Karpas-422 (cell line): ENCODE measurements around the gene RALY. TPM values are rescaled to one million over a fixed set of nuclear protein-coding genes. Genes with fewer than 3 reads are reported as not detected.

Source experiments
- DNase-seq: peaks from one replicate; pipeline ENCODE4 v3.0.0-alpha.2; 2015
- H2AFZ ChIP-seq: fragments of 200-600 bp; sonication (generic); 2 replicates; pipeline ENCODE4 v1.6.1; 2014; ENCODE audit warnings: antibody characterized with exemption, low read length, mixed read lengths
- H3K27ac ChIP-seq: fragments of 200-600 bp; sonication (generic); 2 replicates; pipeline ENCODE4 v1.5.1; 2014; ENCODE audit warnings: mild to moderate bottlenecking, low read length, moderate library complexity
- H3K27me3 ChIP-seq: fragments of 200-600 bp; sonication (generic); 2 replicates; pipeline ENCODE4 v1.6.1; 2014; ENCODE audit warnings: low read length, mixed read lengths
- H3K36me3 ChIP-seq: fragments of 200-600 bp; sonication (generic); 2 replicates; pipeline ENCODE4 v1.6.1; 2014; ENCODE audit warnings: low read length, mixed read lengths; ENCODE audit not compliant: insufficient read depth
- H3K4me1 ChIP-seq: fragments of 200-600 bp; sonication (generic); 2 replicates; pipeline ENCODE4 v1.6.1; 2014; ENCODE audit warnings: mild to moderate bottlenecking, low read length, mixed read lengths
- H3K4me2 ChIP-seq: fragments of 200-600 bp; sonication (generic); 2 replicates; pipeline ENCODE4 v1.6.1; 2014; ENCODE audit warnings: low read length, low read depth, mild to moderate bottlenecking; ENCODE audit not compliant: poor library complexity, severe bottlenecking
- H3K4me3 ChIP-seq: fragments of 200-600 bp; sonication (generic); 2 replicates; pipeline ENCODE4 v1.5.1; 2014; ENCODE audit warnings: mild to moderate bottlenecking, antibody characterized with exemption, low read length, mixed read lengths
- H3K79me2 ChIP-seq: fragments of 200-600 bp; sonication (generic); 2 replicates; pipeline ENCODE4 v1.6.1; 2014; ENCODE audit warnings: mild to moderate bottlenecking, low read length, mixed read lengths
- H3K9ac ChIP-seq: fragments of 200-600 bp; sonication (generic); 2 replicates; pipeline ENCODE4 v1.6.0; 2014; ENCODE audit warnings: low read length
- H3K9me2 ChIP-seq: fragments of 200-600 bp; sonication (generic), shearing (Covaris generic); replicated peaks from 2 replicates; pipeline ENCODE4 v1.6.0; 2014; ENCODE audit warnings: mild to moderate bottlenecking, low read length, moderate library complexity; ENCODE audit not compliant: insufficient read depth
- H3K9me3 ChIP-seq: fragments of 300-700, 200-600 bp; sonication (generic); 2 replicates; pipeline ENCODE4 v1.6.1; 2014; ENCODE audit warnings: low read length, mixed read lengths
- H4K20me1 ChIP-seq: fragments of 200-600 bp; sonication (generic); 2 replicates; pipeline ENCODE4 v1.6.1; 2014; ENCODE audit warnings: mild to moderate bottlenecking, antibody characterized with exemption, low read length, low read depth; ENCODE audit not compliant: insufficient read depth
- total RNA-seq: library from RNA; depleted of rRNA; stranded (reverse); fragments of >200 nt; shearing (Covaris generic); gene quantifications from 2 replicates; pipeline ENCODE4 v1.2.3, GENCODE V29; 2014; ENCODE audit warnings: low replicate concordance

The RALY gene
- total RNA-seq, 1 experiment from 2014 or later = 78.8 TPM

GRCh38 chr20:33964441-33964840 lies 29.3 kb upstream of the RALY start:
- Histone ChIP-seq H3K9me3 (no peaks in the 10 kb centered on the region), H3K27me3 (no peaks in the 10 kb centered on the region), H3K4me1 (no peaks in the 10 kb centered on the region), H3K4me2 (no peak overlapping the region), H2AFZ (no peak overlapping the region), H4K20me1 (no peaks in the 10 kb centered on the region), H3K9me2 (no peaks in the 10 kb centered on the region), H3K9ac (no peak overlapping the region), H3K27ac (no peak overlapping the region), H3K36me3 (no peaks in the 10 kb centered on the region), H3K79me2 (no peaks in the 10 kb centered on the region), H3K4me3 (no peak overlapping the region)
- DNase-seq = no peak

GRCh38 chr20:33967126-33967525 lies 26.6 kb upstream of the RALY start:
- Histone ChIP-seq H3K9me3 (no peaks in the 10 kb centered on the region), H3K36me3 (no peaks in the 10 kb centered on the region), H4K20me1 (no peaks in the 10 kb centered on the region), H3K9ac (no peak overlapping the region), H3K27me3 (no peaks in the 10 kb centered on the region), H3K79me2 (no peaks in the 10 kb centered on the region), H3K27ac (no peak overlapping the region), H3K4me1 (no peaks in the 10 kb centered on the region), H2AFZ (no peak overlapping the region), H3K4me2 (no peak overlapping the region), H3K9me2 (no peaks in the 10 kb centered on the region), H3K4me3 (no peak overlapping the region)
- DNase-seq = no peak

DNA sequence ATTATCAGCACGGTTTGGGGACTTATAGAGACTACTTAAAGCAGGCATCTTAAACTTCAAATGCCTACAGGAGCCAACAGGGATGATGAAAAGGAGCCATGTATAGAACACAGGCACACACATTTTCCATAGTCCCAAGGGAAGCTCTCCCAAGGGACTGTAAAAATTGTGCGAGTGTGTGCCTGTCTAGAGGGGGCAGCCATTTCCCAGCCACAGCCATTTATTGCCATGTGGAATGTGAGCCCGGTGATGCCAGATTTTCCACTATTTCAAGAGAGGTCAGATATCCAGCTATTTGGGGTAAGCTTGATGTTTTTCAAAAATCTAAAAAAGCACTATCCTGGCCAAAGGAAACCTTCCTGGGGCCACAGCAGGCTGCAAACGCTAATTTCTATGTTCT lies 24.1 kb upstream of the RALY start:
- no peak overlapping the region for H3K9ac ChIP-seq
- H3K4me1 ChIP-seq = no peaks in the 10 kb centered on the region
- no peaks in the 10 kb centered on the region for H3K27me3 ChIP-seq

DNA sequence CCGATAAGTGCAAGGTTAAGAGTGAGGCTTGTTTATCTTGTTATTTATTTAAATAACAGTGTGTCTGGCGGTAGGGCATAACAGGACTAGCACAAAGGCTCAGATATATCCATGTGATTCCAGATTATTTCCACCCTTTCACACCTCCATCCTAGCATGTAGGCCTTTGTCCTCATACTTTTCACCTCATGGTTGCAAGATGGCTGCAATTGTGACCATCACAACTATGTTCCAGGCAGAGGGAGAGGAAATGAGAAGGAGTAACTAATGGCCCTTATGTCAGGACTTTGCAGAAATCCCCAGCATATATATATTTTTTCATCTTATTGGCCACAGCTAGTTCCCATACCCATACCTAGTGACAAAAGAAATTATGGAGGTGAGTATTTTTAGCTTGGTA lies 23.5 kb upstream of the RALY start:
- DNase-seq = no peak
- Histone ChIP-seq H3K79me2 (no peaks in the 10 kb centered on the region), H3K9me2 (no peaks in the 10 kb centered on the region), H4K20me1 (no peaks in the 10 kb centered on the region), H3K27ac (no peak overlapping the region), H3K4me3 (no peak overlapping the region), H3K27me3 (no peaks in the 10 kb centered on the region), H3K9me3 (no peaks in the 10 kb centered on the region), H3K9ac (no peak overlapping the region), H2AFZ (no peak overlapping the region), H3K36me3 (no peaks in the 10 kb centered on the region), H3K4me1 (no peaks in the 10 kb centered on the region), H3K4me2 (no peak overlapping the region)

More for the DNA sequence above, 24.1 kb upstream of the RALY start:
- Histone ChIP-seq H3K9me2 (no peaks in the 10 kb centered on the region), H3K79me2 (no peaks in the 10 kb centered on the region), H4K20me1 (no peaks in the 10 kb centered on the region), H3K4me2 (no peak overlapping the region), H3K9me3 (no peaks in the 10 kb centered on the region), H3K4me3 (no peak overlapping the region), H3K27ac (no peak overlapping the region), H3K36me3 (no peaks in the 10 kb centered on the region), H2AFZ (no peak overlapping the region)
- DNase-seq = no peak

DNA sequence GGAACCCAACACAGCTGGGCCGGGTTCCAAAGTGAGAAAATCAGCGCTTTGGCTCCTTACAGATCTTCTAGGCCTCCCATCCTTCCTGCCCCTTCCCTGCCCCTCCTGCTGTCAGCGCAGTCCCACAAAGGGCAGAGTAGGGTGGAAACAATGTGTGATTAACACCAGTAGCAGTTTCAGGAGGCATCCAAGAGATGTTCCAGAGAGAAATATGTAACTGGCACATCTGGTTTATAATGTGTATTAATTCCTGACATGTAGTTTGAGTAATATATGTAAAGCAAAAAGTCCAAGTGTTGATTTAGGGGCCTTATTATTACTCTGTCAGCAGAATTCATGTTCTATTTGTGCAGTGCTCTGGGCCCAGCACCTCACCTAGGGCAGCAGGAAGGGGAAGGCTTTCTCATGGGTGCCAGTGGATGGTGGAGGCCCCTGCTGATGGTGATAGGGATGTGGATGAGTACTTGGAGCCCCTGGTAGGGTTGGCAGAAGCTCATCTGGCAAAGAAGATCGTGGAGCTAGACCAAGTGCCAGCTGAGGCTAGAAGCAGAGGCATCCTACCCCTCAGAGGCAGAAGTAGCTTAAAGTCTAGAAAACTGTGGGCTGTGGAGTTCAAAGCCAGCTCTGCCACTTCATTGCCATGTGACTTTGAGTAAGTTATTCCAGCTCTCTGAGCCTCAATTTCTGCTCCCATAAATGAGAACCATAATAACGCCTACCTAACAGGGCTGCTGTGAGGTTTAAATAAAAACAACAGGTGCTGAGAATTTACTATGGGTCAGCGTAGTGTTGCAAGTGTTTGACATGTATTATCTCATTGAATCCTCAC lies 22.4 kb upstream of the RALY start:
- H2AFZ ChIP-seq = no peak overlapping the region

DNA sequence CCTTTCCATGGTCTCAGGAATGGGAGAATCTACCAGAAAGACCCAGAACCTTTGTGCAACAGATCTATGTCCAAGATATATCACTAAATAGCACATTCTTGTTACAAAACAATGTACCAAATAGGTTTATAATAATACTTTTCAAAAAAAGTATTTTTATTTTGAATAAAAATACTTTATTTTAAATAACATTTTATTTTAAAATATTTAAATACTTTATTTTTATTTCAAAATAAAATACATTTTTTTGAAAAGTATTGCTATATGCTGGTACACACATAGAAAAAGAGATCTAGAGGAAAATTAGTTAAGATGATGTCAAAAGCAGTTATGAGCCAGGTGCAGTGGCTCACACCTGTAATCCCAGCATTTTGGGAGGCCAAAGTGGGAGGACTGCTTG lies 16.8 kb upstream of the RALY start:
- no peak overlapping the region for H3K4me3 ChIP-seq
- no peaks in the 10 kb centered on the region for H3K9me3 ChIP-seq
- H3K9ac ChIP-seq = no peak overlapping the region
- H2AFZ ChIP-seq = no peak overlapping the region
- H3K4me2 ChIP-seq = no peak overlapping the region
- H3K27ac ChIP-seq = no peak overlapping the region
- no peaks in the 10 kb centered on the region for H3K79me2 ChIP-seq
- H3K36me3 ChIP-seq = no peaks in the 10 kb centered on the region
- no peaks in the 10 kb centered on the region for H3K4me1 ChIP-seq
- no peaks in the 10 kb centered on the region for H3K27me3 ChIP-seq
- no peaks in the 10 kb centered on the region for H3K9me2 ChIP-seq
- H4K20me1 ChIP-seq = no peaks in the 10 kb centered on the region
- DNase-seq = no peak

More for the DNA sequence above, 22.4 kb upstream of the RALY start:
- Histone ChIP-seq H3K9me2 (no peaks in the 10 kb centered on the region), H3K9me3 (no peaks in the 10 kb centered on the region), H3K9ac (no peak overlapping the region), H3K36me3 (no peaks in the 10 kb centered on the region), H3K27me3 (no peaks in the 10 kb centered on the region), H3K4me3 (no peak overlapping the region), H3K79me2 (no peaks in the 10 kb centered on the region), H3K4me1 (no peaks in the 10 kb centered on the region), H4K20me1 (no peaks in the 10 kb centered on the region), H3K4me2 (no peak overlapping the region), H3K27ac (no peak overlapping the region)
- no peak for DNase-seq

GRCh38 chr20:33977535-33977934 lies 16.2 kb upstream of the RALY start:
- no peak overlapping the region for H3K4me2 ChIP-seq
- no peak overlapping the region for H3K4me3 ChIP-seq
- no peaks in the 10 kb centered on the region for H3K79me2 ChIP-seq
- H3K9me2 ChIP-seq = no peaks in the 10 kb centered on the region
- H3K27ac ChIP-seq = no peak overlapping the region
- no peak overlapping the region for H3K9ac ChIP-seq
- H3K9me3 ChIP-seq = no peaks in the 10 kb centered on the region
- no peaks in the 10 kb centered on the region for H3K27me3 ChIP-seq
- no peaks in the 10 kb centered on the region for H3K4me1 ChIP-seq
- H2AFZ ChIP-seq = no peak overlapping the region
- H4K20me1 ChIP-seq = no peaks in the 10 kb centered on the region
- no peak for DNase-seq
- H3K36me3 ChIP-seq = no peaks in the 10 kb centered on the region

- Histone ChIP-seq H3K79me2 (no peaks in the 10 kb centered on the region), H2AFZ (no peak overlapping the region), H3K4me2 (no peak overlapping the region), H3K4me1 (no peaks in the 10 kb centered on the region), H3K27ac (no peak overlapping the region), H4K20me1 (no peaks in the 10 kb centered on the region), H3K36me3 (no peaks in the 10 kb centered on the region), H3K27me3 (no peaks in the 10 kb centered on the region), H3K9me2 (no peaks in the 10 kb centered on the region), H3K9me3 (no peaks in the 10 kb centered on the region), H3K4me3 (no peak overlapping the region), H3K9ac (no peak overlapping the region)
- DNase-seq = no peak
Measured at GRCh38 chr20:33979094-33979493, 14.6 kb upstream of the RALY start.
